IPS-15b (cell line): Measurements from ENCODE around the gene APOC1.
A peak's percentile ranks its signal among the peaks of the same experiment; 100 is the strongest.
"Not testable (repeated sequence)": the region's sequence is repeated elsewhere in the genome, so short reads cannot be mapped to it uniquely, and the experiment has no call there.

Source experiments
- H3K27me3 ChIP-seq: one replicate; pipeline ENCODE4 v1.6.1; 2013; ENCODE audit warnings: low read length; ENCODE audit not compliant: control insufficient read depth, insufficient read depth
- H3K36me3 ChIP-seq: one replicate; pipeline ENCODE4 v1.6.1; 2013; ENCODE audit warnings: low read length; ENCODE audit not compliant: control insufficient read depth, insufficient read depth
- H3K4me1 ChIP-seq: one replicate; pipeline ENCODE4 v1.6.1; 2013; ENCODE audit warnings: mild to moderate bottlenecking, low read length; ENCODE audit not compliant: control insufficient read depth, insufficient read depth
- H3K4me3 ChIP-seq: one replicate; pipeline ENCODE4 v1.5.1; 2013; ENCODE audit warnings: low read depth, low read length
- H3K9ac ChIP-seq: one replicate; pipeline ENCODE4 v1.6.1; 2013; ENCODE audit warnings: low read depth, mild to moderate bottlenecking, low read length
- H3K9me3 ChIP-seq: one replicate; pipeline ENCODE4 v1.6.1; 2013; ENCODE audit warnings: mild to moderate bottlenecking, low read length; ENCODE audit not compliant: control insufficient read depth, insufficient read depth

Gene APOC1

GRCh38 chr19:44878120-44878865, 36.1 kb upstream of the APOC1 start:
- H3K9me3 ChIP-seq, result no peaks in the 10 kb centered on the region
- H3K9ac ChIP-seq, result no peak overlapping the region
- H3K27me3 ChIP-seq, result no peaks in the 10 kb centered on the region
- H3K36me3 ChIP-seq, result peaks cover 55% of the 10 kb centered on the region
- H3K4me3 ChIP-seq, result no peak overlapping the region
- peaks cover 14% of the 10 kb centered on the region for H3K4me1 ChIP-seq

- Histone ChIP-seq H3K4me1 (peaks cover 14% of the 10 kb centered on the region), H3K9me3 (no peaks in the 10 kb centered on the region), H3K4me3 (no peak overlapping the region), H3K36me3 (peaks cover 50% of the 10 kb centered on the region), H3K27me3 (no peaks in the 10 kb centered on the region), H3K9ac (no peak overlapping the region)
Measured at GRCh38 chr19:44879309-44880065, 34.9 kb upstream of the APOC1 start.

- Histone ChIP-seq H3K27me3 (no peaks in the 10 kb centered on the region), H3K9me3 (no peaks in the 10 kb centered on the region), H3K4me3 (no peak overlapping the region), H3K4me1 (peaks cover 14% of the 10 kb centered on the region), H3K9ac (no peak overlapping the region), H3K36me3 (peaks cover 38% of the 10 kb centered on the region)
Measured at GRCh38 chr19:44882063-44882462, 32.3 kb upstream of the APOC1 start.

GRCh38 chr19:44882619-44883397, 31.6 kb upstream of the APOC1 start:
- Histone ChIP-seq H3K4me1 (peaks cover 12% of the 10 kb centered on the region), H3K36me3 (peaks cover 37% of the 10 kb centered on the region)
- H3K27me3 ChIP-seq, H3K9me3 ChIP-seq, H3K4me3 ChIP-seq, H3K9ac ChIP-seq: not testable (repeated sequence)

- Histone ChIP-seq H3K36me3 (peaks cover 34% of the 10 kb centered on the region), H3K4me1 (peaks cover 11% of the 10 kb centered on the region), H3K4me3 (no peak overlapping the region), H3K9me3 (no peaks in the 10 kb centered on the region), H3K9ac (no peak overlapping the region), H3K27me3 (no peaks in the 10 kb centered on the region)
Measured at GRCh38 chr19:44883922-44884321, 30.5 kb upstream of the APOC1 start.

- peaks cover 7% of the 10 kb centered on the region for H3K4me1 ChIP-seq
- H3K27me3 ChIP-seq, result no peaks in the 10 kb centered on the region
- no peak overlapping the region for H3K9ac ChIP-seq
- H3K36me3 ChIP-seq, result peaks cover 32% of the 10 kb centered on the region
- H3K9me3 ChIP-seq, result no peaks in the 10 kb centered on the region
- H3K4me3 ChIP-seq, result no peak overlapping the region
Measured at GRCh38 chr19:44884566-44884965, 29.8 kb upstream of the APOC1 start.

- no peak overlapping the region for H3K9ac ChIP-seq
- H3K36me3 ChIP-seq, result peaks cover 28% of the 10 kb centered on the region
- no peak overlapping the region for H3K4me3 ChIP-seq
- H3K4me1 ChIP-seq, result peaks cover 5% of the 10 kb centered on the region
- H3K9me3 ChIP-seq, result no peaks in the 10 kb centered on the region
- H3K27me3 ChIP-seq, result no peaks in the 10 kb centered on the region
Measured at GRCh38 chr19:44886141-44886540, 28.3 kb upstream of the APOC1 start.

GRCh38 chr19:44887648-44888047, 26.8 kb upstream of the APOC1 start:
- Histone ChIP-seq H3K4me3 (no peak overlapping the region), H3K9me3 (no peaks in the 10 kb centered on the region), H3K9ac (no peak overlapping the region), H3K27me3 (no peaks in the 10 kb centered on the region), H3K4me1 (peaks cover 6% of the 10 kb centered on the region), H3K36me3 (peaks cover 34% of the 10 kb centered on the region)

- H3K4me1 ChIP-seq, H3K27me3 ChIP-seq, H3K9me3 ChIP-seq, H3K9ac ChIP-seq, H3K4me3 ChIP-seq: not testable (repeated sequence)
- H3K36me3 ChIP-seq, result peaks cover 40% of the 10 kb centered on the region
Measured at GRCh38 chr19:44888335-44888734, 26.1 kb upstream of the APOC1 start.

GRCh38 chr19:44889830-44890365, 24.5 kb upstream of the APOC1 start:
- peak overlapping the region; percentile 66 for H3K4me3 ChIP-seq
- H3K27me3 ChIP-seq, result no peaks in the 10 kb centered on the region
- peak overlapping the region; percentile 66 for H3K9ac ChIP-seq
- H3K36me3 ChIP-seq, result peaks cover 46% of the 10 kb centered on the region
- H3K4me1 ChIP-seq, result peaks cover 4% of the 10 kb centered on the region
- no peaks in the 10 kb centered on the region for H3K9me3 ChIP-seq

- peaks cover 4% of the 10 kb centered on the region for H3K4me1 ChIP-seq
- no peaks in the 10 kb centered on the region for H3K9me3 ChIP-seq
- H3K36me3 ChIP-seq, result peaks cover 52% of the 10 kb centered on the region
Measured at GRCh38 chr19:44890366-44891015, 23.9 kb upstream of the APOC1 start.

More at GRCh38 chr19:44890366-44891015, 23.9 kb upstream of the APOC1 start:
- Histone ChIP-seq H3K4me3 (peak overlapping the region; percentile 66), H3K27me3 (no peaks in the 10 kb centered on the region), H3K9ac (peak overlapping the region; percentile 66)
